Right lung (tissue), 5 donors: ENCODE data around the gene BLMH. TPM values are rescaled to one million over a fixed set of nuclear protein-coding genes. Genes with fewer than 3 reads are reported as not detected.

ENCODE experiments used
- DNase-seq, 2 donors: peaks; one replicate each; pipeline ENCODE4 v3.0.0-alpha.2; 2013
- polyA plus RNA-seq, 5 donors: library from polyadenylated mRNA; unstranded; fragments of 120-200 nt; gene quantifications; one replicate each; pipeline versions ENCODE4 v1.2.1 to v1.2.3, GENCODE V29; 2013; ENCODE audit warnings: inconsistent platforms in 1 of 5, low replicate concordance in 1 of 5; ENCODE audit not compliant: insufficient read length in 5 of 5, insufficient read depth in 1 of 5

The BLMH gene
- polyA plus RNA-seq, 5 donors: 59.2 to 72.7 (median 68.1) TPM

- DNase-seq: no peak
Observed at GRCh38 chr17:30256756-30257506, 34.8 kb downstream of the BLMH start.

GRCh38 chr17:30254150-30254549 lies 37.6 kb downstream of the BLMH start:
- no peak for DNase-seq

GRCh38 chr17:30253312-30253711 lies 38.4 kb downstream of the BLMH start:
- no peak for DNase-seq

GRCh38 chr17:30251931-30252330 lies 39.8 kb downstream of the BLMH start:
- DNase-seq: no peak

GRCh38 chr17:30249460-30249859 lies 42.3 kb downstream of the BLMH start:
- DNase-seq: no peak

GRCh38 chr17:30248786-30249185 lies 43.0 kb downstream of the BLMH start:
- no peak for DNase-seq

GRCh38 chr17:30246460-30246859 lies 45.3 kb downstream of the BLMH start:
- DNase-seq: no peak

GRCh38 chr17:30244853-30245385 lies 46.8 kb downstream of the BLMH start:
- no peak for DNase-seq

- DNase-seq: no peak
Observed at GRCh38 chr17:30243568-30243967, 48.2 kb downstream of the BLMH start.

- no peak for DNase-seq
Observed at GRCh38 chr17:30243002-30243401, 48.7 kb downstream of the BLMH start.

- no peak for DNase-seq
Observed at GRCh38 chr17:30241051-30241450, 50.7 kb downstream of the BLMH start.

GRCh38 chr17:30240177-30240576 lies 51.6 kb downstream of the BLMH start:
- no peak for DNase-seq

GRCh38 chr17:30239089-30239462 lies 52.7 kb downstream of the BLMH start:
- DNase-seq: no peak

- no peak for DNase-seq
Observed at GRCh38 chr17:30238387-30239088, 53.2 kb downstream of the BLMH start.

- DNase-seq: no peak
Observed at GRCh38 chr17:30238003-30238344, 53.8 kb downstream of the BLMH start.

GRCh38 chr17:30237296-30238002 lies 54.3 kb downstream of the BLMH start:
- DNase-seq: no peak

- DNase-seq: peak in 1 of 2 donors; percentile 23
Observed at GRCh38 chr17:30236766-30237165, 55.0 kb downstream of the BLMH start.

GRCh38 chr17:30236297-30236624 lies 55.5 kb downstream of the BLMH start:
- no peak for DNase-seq

GRCh38 chr17:30235386-30236296 lies 56.1 kb downstream of the BLMH start, which contains the start of gene SLC6A4:
SLC6A4 (minus strand) TSS chr17:30235697; CDS start chr17:30221958, 13,739 bp downstream.
- peak in 1 of 2 donors; percentile 23 for DNase-seq

GRCh38 chr17:30234964-30235363 lies 56.8 kb downstream of the BLMH start:
- DNase-seq: peak in 1 of 2 donors; percentile 9

- no peak for DNase-seq
Observed at GRCh38 chr17:30234296-30234695, 57.4 kb downstream of the BLMH start.
